ENCODE measurements around the gene PER1. TPM values are rescaled to one million over a fixed set of nuclear protein-coding genes. Genes with fewer than 3 reads are reported as not detected.
A peak's percentile ranks its signal among the peaks of the same experiment; 100 is the strongest.

The PER1 gene
- total RNA-seq, 2 experiments from 2014 or later = 15.4 to 48.0 TPM

DNA sequence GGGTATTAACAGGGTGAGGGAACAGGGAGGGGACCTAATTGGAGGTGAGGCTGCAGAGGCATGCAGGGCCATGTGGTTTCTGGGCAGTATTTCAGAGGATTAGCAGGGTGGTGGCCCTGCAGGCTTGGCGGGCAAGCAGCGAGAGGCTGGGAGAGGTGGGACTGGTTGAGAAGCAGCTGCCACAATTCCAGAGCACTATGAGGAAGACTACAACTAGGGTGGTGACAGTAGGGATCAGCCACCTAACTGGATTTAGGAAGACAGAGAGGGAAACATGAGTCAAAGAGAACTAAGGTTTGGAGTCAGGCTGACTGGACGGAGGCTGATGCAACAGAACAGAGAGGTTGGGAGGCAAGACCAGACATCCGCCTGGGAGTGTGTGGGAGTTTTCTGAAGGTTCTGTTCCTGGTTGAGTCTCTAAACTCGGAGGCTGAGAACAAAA lies 46.2 kb downstream of the PER1 start:
- ChIA-PET POLR2A (interaction anchor here (0.7 to 1.7 kb wide), 3 partner anchors 12 to 50 kb away, joined by 3 to 9 read pairs (median 8); no protein-coding TSS in a partner anchor), CTCF (ENCODE audit: unreplicated experiment) (interaction anchor here (1.4 kb wide), 1 partner anchor 27 kb away, joined by 4 read pairs; no protein-coding TSS in a partner anchor)
- no TSS peak for BruUV-seq (replicated peaks)
- Histone ChIP-seq H3K9me3 (ENCODE audit: low read length) (no peaks in the 10 kb centered on the region), H3K4me3 (ENCODE audit: low read depth, low read length, poor library complexity, severe bottlenecking) (no peak overlapping the region), H4K20me1 (ENCODE audit: insufficient read depth, low read length) (no peaks in the 10 kb centered on the region), H3K36me3 (ENCODE audit: insufficient read depth, low read length) (no peaks in the 10 kb centered on the region), H2AFZ (ENCODE audit: low read length) (peak overlapping the region; percentile 45; the same call in 1 of the 2 replicates), H3K4me2 (ENCODE audit: low read length) (no peak overlapping the region), H3K9me2 (ENCODE audit: insufficient read depth, low read length) (no peaks in the 10 kb centered on the region), H3K79me2 (ENCODE audit: insufficient read depth, low read depth, low read length) (no peaks in the 10 kb centered on the region), H3K4me1 (ENCODE audit: insufficient read depth, low read length, poor library complexity, severe bottlenecking) (peaks cover 12% of the 10 kb centered on the region), H3K27ac (ENCODE audit: low read depth, low read length, poor library complexity, severe bottlenecking) (no peak overlapping the region)
- DNase-seq (ENCODE audit: low spot score) = peak; percentile 31
- intact Hi-C loops (cut with micrococcal nuclease; ENCODE audit: unreplicated experiment) = no loop called here
- TF ChIP-seq EZH2phosphoT487 (IDR thresholded peaks at IDR 0.05; ENCODE audit: borderline replicate concordance, low read depth, low read length) = no peak
- TF ChIP-seq, protein P1, sequence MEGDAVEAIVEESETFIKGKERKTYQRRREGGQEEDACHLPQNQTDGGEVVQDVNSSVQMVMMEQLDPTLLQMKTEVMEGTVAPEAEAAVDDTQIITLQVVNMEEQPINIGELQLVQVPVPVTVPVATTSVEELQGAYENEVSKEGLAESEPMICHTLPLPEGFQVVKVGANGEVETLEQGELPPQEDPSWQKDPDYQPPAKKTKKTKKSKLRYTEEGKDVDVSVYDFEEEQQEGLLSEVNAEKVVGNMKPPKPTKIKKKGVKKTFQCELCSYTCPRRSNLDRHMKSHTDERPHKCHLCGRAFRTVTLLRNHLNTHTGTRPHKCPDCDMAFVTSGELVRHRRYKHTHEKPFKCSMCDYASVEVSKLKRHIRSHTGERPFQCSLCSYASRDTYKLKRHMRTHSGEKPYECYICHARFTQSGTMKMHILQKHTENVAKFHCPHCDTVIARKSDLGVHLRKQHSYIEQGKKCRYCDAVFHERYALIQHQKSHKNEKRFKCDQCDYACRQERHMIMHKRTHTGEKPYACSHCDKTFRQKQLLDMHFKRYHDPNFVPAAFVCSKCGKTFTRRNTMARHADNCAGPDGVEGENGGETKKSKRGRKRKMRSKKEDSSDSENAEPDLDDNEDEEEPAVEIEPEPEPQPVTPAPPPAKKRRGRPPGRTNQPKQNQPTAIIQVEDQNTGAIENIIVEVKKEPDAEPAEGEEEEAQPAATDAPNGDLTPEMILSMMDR (conservative IDR thresholded peaks at IDR 0.05; ENCODE audit: low read length) = no peak

DNA sequence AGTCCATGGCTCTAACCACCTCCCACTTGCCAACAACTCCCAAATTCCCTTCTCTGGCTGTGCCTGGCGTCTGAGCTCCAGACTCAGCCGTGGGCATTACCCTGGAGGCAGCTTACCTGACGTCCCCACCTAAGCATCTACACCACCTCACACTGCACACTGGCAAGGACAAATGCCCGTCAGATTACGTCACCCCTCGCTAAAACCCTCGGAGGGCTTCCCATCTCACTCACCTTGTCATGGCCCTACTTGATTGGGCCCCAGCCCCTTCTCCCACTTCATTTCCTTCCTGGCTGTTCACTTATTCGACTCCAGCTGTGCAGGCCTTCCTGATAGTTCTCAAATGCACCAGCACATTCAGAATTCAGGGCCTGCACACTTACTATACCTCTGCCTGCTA lies 47.3 kb downstream of the PER1 start:
- no TSS peak for BruUV-seq (replicated peaks)
- Histone ChIP-seq H2AFZ (ENCODE audit: low read length) (no peak overlapping the region), H3K79me2 (ENCODE audit: insufficient read depth, low read depth, low read length) (no peaks in the 10 kb centered on the region), H3K9me2 (ENCODE audit: insufficient read depth, low read length) (no peaks in the 10 kb centered on the region), H3K4me2 (ENCODE audit: low read length) (no peak overlapping the region), H3K9me3 (ENCODE audit: low read length) (no peaks in the 10 kb centered on the region), H3K36me3 (ENCODE audit: insufficient read depth, low read length) (no peaks in the 10 kb centered on the region), H3K27ac (ENCODE audit: low read depth, low read length, poor library complexity, severe bottlenecking) (no peak overlapping the region), H3K4me1 (ENCODE audit: insufficient read depth, low read length, poor library complexity, severe bottlenecking) (peaks cover 20% of the 10 kb centered on the region), H4K20me1 (ENCODE audit: insufficient read depth, low read length) (no peaks in the 10 kb centered on the region), H3K4me3 (ENCODE audit: low read depth, low read length, poor library complexity, severe bottlenecking) (no peak overlapping the region)
- intact Hi-C loops (cut with micrococcal nuclease; ENCODE audit: unreplicated experiment) = no loop called here
- DNase-seq (ENCODE audit: low spot score) = no peak
- CTCF ChIA-PET (ENCODE audit: unreplicated experiment) = interaction anchor here (0.7 to 1.4 kb wide), 3 partner anchors 11 to 47 kb away, joined by 3 to 4 read pairs (median 4); no protein-coding TSS in a partner anchor
- POLR2A ChIA-PET = interaction anchor here (1.7 kb wide), 1 partner anchor 14 kb away, joined by 8 read pairs; no protein-coding TSS in a partner anchor
- TF ChIP-seq EZH2phosphoT487 (IDR thresholded peaks at IDR 0.05; ENCODE audit: borderline replicate concordance, low read depth, low read length) = no peak
- TF ChIP-seq, protein P1 (conservative IDR thresholded peaks at IDR 0.05; ENCODE audit: low read length) = no peak

DNA sequence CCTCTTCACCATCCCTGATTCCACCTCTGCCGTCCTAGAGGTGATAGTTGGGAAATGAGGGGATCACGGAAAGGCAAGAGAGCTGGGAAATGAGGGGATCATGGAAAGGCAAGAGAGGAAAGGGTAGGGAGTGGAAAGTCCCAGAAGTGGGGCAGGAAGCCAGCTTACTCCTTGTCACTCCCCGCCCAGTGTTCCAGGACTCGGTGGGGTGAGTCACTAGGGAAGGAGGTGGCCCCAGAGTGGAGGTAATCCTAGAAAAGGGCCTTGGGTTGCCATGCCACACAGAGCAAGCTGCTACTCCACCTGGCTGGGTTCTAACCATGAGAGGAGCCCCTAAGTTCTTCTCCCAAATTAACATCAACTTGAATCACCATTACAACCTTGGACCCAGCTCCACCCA lies 48.7 kb downstream of the PER1 start:
- Histone ChIP-seq H3K9me2 (ENCODE audit: insufficient read depth, low read length) (no peaks in the 10 kb centered on the region), H4K20me1 (ENCODE audit: insufficient read depth, low read length) (no peaks in the 10 kb centered on the region), H3K79me2 (ENCODE audit: insufficient read depth, low read depth, low read length) (no peaks in the 10 kb centered on the region), H3K9me3 (ENCODE audit: low read length) (no peaks in the 10 kb centered on the region), H3K36me3 (ENCODE audit: insufficient read depth, low read length) (no peaks in the 10 kb centered on the region), H3K4me3 (ENCODE audit: low read depth, low read length, poor library complexity, severe bottlenecking) (no peak overlapping the region), H3K27ac (ENCODE audit: low read depth, low read length, poor library complexity, severe bottlenecking) (no peak overlapping the region), H3K4me2 (ENCODE audit: low read length) (no peak overlapping the region), H2AFZ (ENCODE audit: low read length) (no peak overlapping the region), H3K4me1 (ENCODE audit: insufficient read depth, low read length, poor library complexity, severe bottlenecking) (peaks cover 22% of the 10 kb centered on the region)
- no peak for DNase-seq (ENCODE audit: low spot score)
- POLR2A ChIA-PET = interaction anchor here (0.6 kb wide), 1 partner anchor 667 kb away, joined by 3 read pairs; no protein-coding TSS in a partner anchor
- no TSS peak for BruUV-seq (replicated peaks)
- intact Hi-C loops (cut with micrococcal nuclease; ENCODE audit: unreplicated experiment) = no loop called here
- CTCF ChIA-PET (ENCODE audit: unreplicated experiment) = interaction anchor here (1.3 kb wide), 1 partner anchor 10 kb away, joined by 4 read pairs; no protein-coding TSS in a partner anchor
- TF ChIP-seq EZH2phosphoT487 (IDR thresholded peaks at IDR 0.05; ENCODE audit: borderline replicate concordance, low read depth, low read length) = no peak
- TF ChIP-seq, protein P1 (conservative IDR thresholded peaks at IDR 0.05; ENCODE audit: low read length) = no peak
